Naive thymus-derived CD4-positive, alpha-beta T cell (primary cell): ENCODE data around the gene XPOT. TPM values are rescaled to one million over a fixed set of nuclear protein-coding genes. Genes with fewer than 3 reads are reported as not detected.
A peak's percentile ranks its signal among the peaks of the same experiment; 100 is the strongest.

ENCODE experiments used
- ATAC-seq: fragments of 150-1000 bp; cut with Tn5 transposase; 2 replicates; pipeline ENCODE4 v1.10.0; 2021; ENCODE audit warnings: mild to moderate bottlenecking, moderate library complexity
- CTCF ChIA-PET: fragments of 350-600 bp; sonication (Branson Sonifier 250); formaldehyde crosslinking; loops from one replicate; lab custom pipeline; 2021; ENCODE audit warnings: antibody characterized with exemption; lab: Charles Lee
- POLR2A ChIA-PET: fragments of 350-600 bp; sonication (Branson Sonifier 250); formaldehyde crosslinking; loops from one replicate; lab custom pipeline; 2021; ENCODE audit warnings: antibody characterized with exemption, inconsistent platforms; lab: Charles Lee
- DNase-seq, 9 donors: peaks; one replicate each; pipeline versions ENCODE4 v3.0.0 to v3.0.0-alpha.2; 2020 to 2022; ENCODE audit warnings: mixed read lengths in 1 of 9
- H3K27ac ChIP-seq: one replicate; pipeline ENCODE4 v1.7.0; 2013; ENCODE audit warnings: mild to moderate bottlenecking, low read depth, low read length, moderate library complexity
- H3K27me3 ChIP-seq, 2 donors: one replicate each; pipeline ENCODE4 v1.7.0; 2013; ENCODE audit warnings: low read length in 2 of 2, mild to moderate bottlenecking in 2 of 2, moderate library complexity in 2 of 2; ENCODE audit not compliant: control insufficient read depth in 2 of 2, insufficient read depth in 2 of 2
- H3K36me3 ChIP-seq, 3 experiments: 1 replicate in 2 of 3; 2 replicates in 1 of 3; pipeline ENCODE4 v1.7.0; 2013; ENCODE audit warnings: low read length in 3 of 3, mild to moderate bottlenecking in 3 of 3, moderate library complexity in 1 of 3; ENCODE audit not compliant: insufficient read depth in 3 of 3, control insufficient read depth in 2 of 3
- H3K4me1 ChIP-seq, 2 donors: one replicate each; pipeline ENCODE4 v1.7.0; 2013; ENCODE audit warnings: low read length in 2 of 2, mild to moderate bottlenecking in 2 of 2, moderate library complexity in 1 of 2; ENCODE audit not compliant: control insufficient read depth in 2 of 2, insufficient read depth in 2 of 2
- H3K4me3 ChIP-seq: 2 replicates; pipeline ENCODE4 v1.7.0; 2013; ENCODE audit warnings: mild to moderate bottlenecking, low read length
- H3K9me3 ChIP-seq, 3 experiments: 1 replicate in 2 of 3; 2 replicates in 1 of 3; pipeline ENCODE4 v1.7.0; 2013; ENCODE audit warnings: low read length in 3 of 3; ENCODE audit not compliant: control insufficient read depth in 2 of 3
- H3K27ac Mint-ChIP-seq, 9 donors: one replicate each; pipeline ENCODE4 v1.8.0; 2020 to 2022; ENCODE audit warnings: mixed read lengths in 9 of 9, mild to moderate bottlenecking in 8 of 9, moderate library complexity in 5 of 9, inconsistent platforms in 2 of 9
- H3K27me3 Mint-ChIP-seq, 5 donors: one replicate each; pipeline ENCODE4 v1.8.0; 2021 to 2022; ENCODE audit warnings: mixed read lengths in 5 of 5, mild to moderate bottlenecking in 1 of 5
- H3K36me3 Mint-ChIP-seq, 5 donors: one replicate each; pipeline ENCODE4 v1.8.0; 2020 to 2022; ENCODE audit warnings: mixed read lengths in 5 of 5, mild to moderate bottlenecking in 3 of 5, inconsistent platforms in 1 of 5
- H3K4me1 Mint-ChIP-seq, 7 donors: one replicate each; pipeline ENCODE4 v1.8.0; 2020 to 2022; ENCODE audit warnings: mixed read lengths in 7 of 7, mild to moderate bottlenecking in 3 of 7, inconsistent platforms in 1 of 7
- H3K4me3 Mint-ChIP-seq, 10 donors: one replicate each; pipeline ENCODE4 v1.8.0; 2020 to 2022; ENCODE audit warnings: mild to moderate bottlenecking in 10 of 10, mixed read lengths in 10 of 10, moderate library complexity in 6 of 10, inconsistent platforms in 2 of 10
- H3K9me3 Mint-ChIP-seq, 11 donors: one replicate each; pipeline ENCODE4 v1.8.0; 2020 to 2022; ENCODE audit warnings: mixed read lengths in 11 of 11, mild to moderate bottlenecking in 4 of 11, inconsistent platforms in 1 of 11, moderate library complexity in 1 of 11
- intact Hi-C, 2 donors: fragments of 100-400 bp; cut with micrococcal nuclease; formaldehyde crosslinking; loops; one replicate each; pipeline ENCODE4 v1.15.1; 2023
- polyA plus RNA-seq, 2 donors: library from polyadenylated mRNA; unstranded; fragments of 300-500 nt; fragmentation: Illumina TruSeq; gene quantifications; one replicate each; pipeline ENCODE4 v1.2.3, GENCODE V29; 2021
- total RNA-seq, 6 experiments: library from RNA in 5 of 6; stranded (reverse) in 5 of 6; gene quantifications; 1 replicate in 5 of 6; 2 replicates in 1 of 6; pipeline ENCODE4 v1.2.3 and lab custom pipeline; 2021 to 2026

Gene XPOT
- total and polyA plus RNA-seq, 7 experiments from 2014 or later: 24.8 to 118 (median 56.0) TPM

- peaks cover 24 to 55% (median 47%) of the 10 kb centered on the region in 7 donors for H3K4me1 Mint-ChIP-seq
- peak overlapping the region; percentile 52 for H3K27ac ChIP-seq
- peaks cover 5 to 25% of the 10 kb centered on the region in 2 donors for H3K4me1 ChIP-seq
- DNase-seq: peak in 1 of 9 donors; percentile 58
- H3K4me3 Mint-ChIP-seq: peak overlapping the region; percentile 35 to 86 (median 63)
- H3K36me3 ChIP-seq: no peaks in the 10 kb centered on the region
- peak overlapping the region; percentile 81 to 93 (median 87) for H3K27ac Mint-ChIP-seq
- ATAC-seq: peak; percentile 9
- ChIA-PET POLR2A (no interaction called here), CTCF (interaction anchor here (0.6 to 0.8 kb wide), 3 partner anchors 8 to 33 kb away, joined by 3 read pairs; partner anchors contain the start of gene XPOT)
- peaks cover 3 to 13% (median 11%) of the 10 kb centered on the region in 5 donors for H3K36me3 Mint-ChIP-seq
- no peaks in the 10 kb centered on the region for H3K9me3 ChIP-seq
- no peak overlapping the region for H3K4me3 ChIP-seq
- peaks cover 2 to 13% (median 9%) of the 10 kb centered on the region in 11 donors for H3K9me3 Mint-ChIP-seq
- H3K27me3 Mint-ChIP-seq: peaks cover 0 to 5% (median 0%) of the 10 kb centered on the region in 5 donors
- intact Hi-C loops: loop anchor here (1.0 to 5.0 kb wide), 2 partner anchors 19 to 163 kb away; partner anchors contain the start of genes XPOT (in 2 of the 2) and KICS2 (in 1 of the 2)
- H3K27me3 ChIP-seq: no peaks in the 10 kb centered on the region
These were observed 18.7 kb upstream of the XPOT start for GRCh38 chr12:64385468-64385867.

- Mint-ChIP-seq H3K36me3 (peaks cover 0 to 6% (median 0%) of the 10 kb centered on the region in 5 donors), H3K4me1 (peaks cover 31 to 57% (median 43%) of the 10 kb centered on the region in 7 donors), H3K9me3 (peaks cover 0 to 3% (median 0%) of the 10 kb centered on the region in 11 donors), H3K27ac (peak overlapping the region; percentile 10 to 61 (median 42)), H3K27me3 (peaks cover 0 to 20% (median 0%) of the 10 kb centered on the region in 5 donors), H3K4me3 (peak overlapping the region in 5 of 10 donors; percentile 19 to 60 (median 33))
- Histone ChIP-seq H3K4me3 (no peak overlapping the region), H3K27me3 (no peaks in the 10 kb centered on the region), H3K4me1 (peaks cover 5 to 25% of the 10 kb centered on the region in 2 donors), H3K9me3 (no peaks in the 10 kb centered on the region), H3K27ac (no peak overlapping the region), H3K36me3 (no peaks in the 10 kb centered on the region)
- ChIA-PET POLR2A (interaction anchor here (2.0 kb wide), 1 partner anchor 16 kb away, joined by 7 read pairs; the partner anchor contains the start of gene XPOT), CTCF (no interaction called here)
- intact Hi-C loops: loop anchor here in 1 of 2 donors (5.0 kb wide), 1 partner anchor 165 kb away; the partner anchor contains the start of gene KICS2
- no peak for DNase-seq
- ATAC-seq: no peak
These were observed 16.9 kb upstream of the XPOT start for GRCh38 chr12:64387197-64387816.

GRCh38 chr12:64389154-64389553 is 15.0 kb upstream of the XPOT start:
- DNase-seq: no peak
- peaks cover 0 to 22% (median 0%) of the 10 kb centered on the region in 5 donors for H3K27me3 Mint-ChIP-seq
- no peaks in the 10 kb centered on the region for H3K9me3 Mint-ChIP-seq
- Histone ChIP-seq H3K36me3 (no peaks in the 10 kb centered on the region), H3K27me3 (no peaks in the 10 kb centered on the region), H3K27ac (no peak overlapping the region), H3K9me3 (no peaks in the 10 kb centered on the region), H3K4me1 (peaks cover 5 to 19% of the 10 kb centered on the region in 2 donors), H3K4me3 (no peak overlapping the region)
- intact Hi-C loops: loop anchor here in 1 of 2 donors (5.0 kb wide), 1 partner anchor 167 kb away; the partner anchor contains the start of gene KICS2
- no peak overlapping the region for H3K27ac Mint-ChIP-seq
- CTCF ChIA-PET: no interaction called here
- peak overlapping the region in 3 of 10 donors; percentile 27 to 76 (median 41) for H3K4me3 Mint-ChIP-seq
- POLR2A ChIA-PET: interaction anchor here (1.0 to 1.6 kb wide), 3 partner anchors 8 to 15 kb away, joined by 3 read pairs; partner anchors contain the start of gene XPOT
- peaks cover 0 to 2% (median 0%) of the 10 kb centered on the region in 5 donors for H3K36me3 Mint-ChIP-seq
- H3K4me1 Mint-ChIP-seq: peaks cover 24 to 51% (median 37%) of the 10 kb centered on the region in 7 donors
- no peak for ATAC-seq

- H3K36me3 ChIP-seq: no peaks in the 10 kb centered on the region
- H3K27ac ChIP-seq: no peak within 1 kb of the TSS
- peaks cover 0 to 2% (median 0%) of the 10 kb centered on the region in 5 donors for H3K36me3 Mint-ChIP-seq
- H3K4me1 Mint-ChIP-seq: peaks cover 12 to 39% (median 25%) of the 10 kb centered on the region in 7 donors
- peaks cover 0 to 7% of the 10 kb centered on the region in 2 donors for H3K4me1 ChIP-seq
- H3K4me3 Mint-ChIP-seq: peak within 1 kb of the TSS; percentile 81 to 90 (median 86)
- intact Hi-C loops: loop anchor here in 1 of 2 donors (1.0 to 5.0 kb wide), 4 partner anchors 14 to 1288 kb away; partner anchors contain the start of gene XPOT
- CTCF ChIA-PET: interaction anchor here (0.6 to 0.7 kb wide), 2 partner anchors 15 to 439 kb away, joined by 3 read pairs; no protein-coding TSS in a partner anchor
- H3K9me3 Mint-ChIP-seq: no peaks in the 10 kb centered on the region
- POLR2A ChIA-PET: interaction anchor here (0.6 to 1.6 kb wide), 3 partner anchors 11 to 1842 kb away, joined by 3 to 5 read pairs (median 3); no protein-coding TSS in a partner anchor
- peak within 1 kb of the TSS; percentile 58 for H3K4me3 ChIP-seq
- H3K27ac Mint-ChIP-seq: peak within 1 kb of the TSS in 6 of 9 donors; percentile 62 to 88 (median 69)
- ATAC-seq (peak; percentile 56), DNase-seq (peak in 4 of 9 donors; percentile 14 to 37 (median 16))
- H3K27me3 Mint-ChIP-seq: peaks cover 0 to 22% (median 0%) of the 10 kb centered on the region in 5 donors
- no peaks in the 10 kb centered on the region for H3K9me3 ChIP-seq
- H3K27me3 ChIP-seq: no peaks in the 10 kb centered on the region
These were observed 13.8 kb upstream of the XPOT start, which contains the start of gene C12orf56 for GRCh38 chr12:64390275-64390851. Gene C12orf56, minus strand, starts transcription at chr12:64390758. Its CDS starts 193 bp downstream, at chr12:64390565.

- Histone ChIP-seq H3K4me1 (no peaks in the 10 kb centered on the region), H3K9me3 (no peaks in the 10 kb centered on the region), H3K36me3 (no peaks in the 10 kb centered on the region), H3K4me3 (no peak overlapping the region), H3K27ac (no peak overlapping the region), H3K27me3 (no peaks in the 10 kb centered on the region)
- CTCF ChIA-PET: no interaction called here
- H3K9me3 Mint-ChIP-seq: no peaks in the 10 kb centered on the region
- POLR2A ChIA-PET: interaction anchor here (0.6 kb wide), 1 partner anchor 1792 kb away, joined by 5 read pairs; no protein-coding TSS in a partner anchor
- peak in 6 of 9 donors; percentile 18 to 52 (median 42) for DNase-seq
- H3K36me3 Mint-ChIP-seq: no peaks in the 10 kb centered on the region
- intact Hi-C loops: loop anchor here (1.0 to 5.0 kb wide), 7 partner anchors 119 to 1290 kb away; partner anchors contain the start of genes KICS2 (in 1 of the 2) and SRGAP1 (in 1 of the 2)
- peak overlapping the region; percentile 21 to 86 (median 52) for H3K4me3 Mint-ChIP-seq
- H3K27me3 Mint-ChIP-seq: peaks cover 0 to 22% (median 0%) of the 10 kb centered on the region in 5 donors
- ATAC-seq: peak; percentile 57
- peaks cover 2 to 26% (median 17%) of the 10 kb centered on the region in 7 donors for H3K4me1 Mint-ChIP-seq
- no peak overlapping the region for H3K27ac Mint-ChIP-seq
These were observed 12.0 kb upstream of the XPOT start for GRCh38 chr12:64392221-64392620.

GRCh38 chr12:64395739-64396138 is 8.5 kb upstream of the XPOT start:
- Mint-ChIP-seq H3K9me3 (no peaks in the 10 kb centered on the region), H3K27ac (no peak overlapping the region), H3K4me1 (peaks cover 0 to 17% (median 9%) of the 10 kb centered on the region in 7 donors), H3K4me3 (no peak overlapping the region), H3K36me3 (no peaks in the 10 kb centered on the region), H3K27me3 (peaks cover 0 to 15% (median 0%) of the 10 kb centered on the region in 5 donors)
- POLR2A ChIA-PET: no interaction called here
- ATAC-seq (no peak), DNase-seq (no peak)
- Histone ChIP-seq H3K36me3 (no peaks in the 10 kb centered on the region), H3K27ac (no peak overlapping the region), H3K4me3 (no peak overlapping the region), H3K27me3 (no peaks in the 10 kb centered on the region), H3K9me3 (no peaks in the 10 kb centered on the region), H3K4me1 (no peaks in the 10 kb centered on the region)
- intact Hi-C loops: no loop called here
- CTCF ChIA-PET: no interaction called here
